ENCODE results near the gene ANKH. TPM values are rescaled to one million over a fixed set of nuclear protein-coding genes. Genes with fewer than 3 reads are reported as not detected.

ANKH gene
- total and polyA plus RNA-seq, 5 donors = 60.9 to 155 (median 134) TPM

DNA sequence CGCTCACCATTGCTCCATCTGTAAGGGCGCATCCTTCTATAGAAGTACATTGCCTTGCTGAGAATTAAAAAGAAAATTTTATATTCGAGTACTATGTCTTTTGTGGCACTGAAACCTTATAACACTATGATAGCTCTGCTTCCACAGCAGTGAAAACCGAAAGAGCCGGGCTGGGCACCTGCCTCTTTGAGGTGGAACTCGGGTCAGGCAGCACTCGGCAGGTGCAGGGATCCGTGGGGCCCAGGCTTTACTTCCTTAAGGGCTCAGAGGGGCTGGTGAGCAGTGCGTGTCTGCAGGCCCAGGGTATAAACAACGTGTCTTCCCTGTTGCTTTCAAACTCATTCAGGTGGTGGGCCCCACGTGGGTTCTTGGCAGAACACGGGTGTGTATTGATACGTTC is 137.2 kb downstream of the ANKH start:
- H3K4me1 ChIP-seq (ENCODE audit: control insufficient read depth, insufficient read depth, low read length) = peaks cover 5% of the 10 kb centered on the region
- no peak overlapping the region for H3K27ac ChIP-seq (ENCODE audit: low read length)
- intact Hi-C loops (cut with DNase I) = no loop called here
- peaks cover 2% of the 10 kb centered on the region for H3K9me3 ChIP-seq (ENCODE audit: control insufficient read depth, low read length)
- DNase-seq (no peak), ATAC-seq (no peak)
- H3K4me3 ChIP-seq (ENCODE audit: low read length) = no peak overlapping the region
- no peaks in the 10 kb centered on the region for H3K27me3 ChIP-seq (ENCODE audit: control insufficient read depth, insufficient read depth)
- 93% methylated on average over 13 of the region's 13 CpGs for WGBS

DNA sequence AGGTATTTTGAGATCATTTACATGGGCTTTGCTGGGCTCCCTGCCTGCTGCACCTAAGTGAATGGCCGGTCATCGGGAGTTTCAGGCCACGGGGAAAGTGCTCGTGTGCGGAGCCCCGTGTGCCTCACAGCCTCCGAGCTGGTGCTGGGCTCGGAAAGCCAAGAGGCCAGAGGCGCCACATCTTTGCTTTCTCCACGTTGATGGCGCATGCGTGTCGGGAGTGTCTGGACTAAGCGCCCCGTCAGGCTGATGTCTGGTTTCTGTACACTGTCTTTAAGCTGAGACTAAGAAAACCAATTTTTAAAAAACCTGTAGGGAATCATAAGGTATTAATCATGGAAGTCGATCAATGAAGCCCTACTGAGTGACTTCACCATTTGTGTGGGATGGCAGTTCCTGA is 137.9 kb downstream of the ANKH start:
- Histone ChIP-seq H3K27ac (ENCODE audit: low read length) (no peak overlapping the region), H3K4me3 (ENCODE audit: low read length) (no peak overlapping the region), H3K9me3 (ENCODE audit: control insufficient read depth, low read length) (peaks cover 2% of the 10 kb centered on the region), H3K4me1 (ENCODE audit: control insufficient read depth, insufficient read depth, low read length) (peaks cover 5% of the 10 kb centered on the region), H3K27me3 (ENCODE audit: control insufficient read depth, insufficient read depth) (no peaks in the 10 kb centered on the region)
- 97% methylated on average over 16 of the region's 16 CpGs for WGBS
- intact Hi-C loops (cut with DNase I) = no loop called here
- ATAC-seq = no peak
- DNase-seq = no peak

DNA sequence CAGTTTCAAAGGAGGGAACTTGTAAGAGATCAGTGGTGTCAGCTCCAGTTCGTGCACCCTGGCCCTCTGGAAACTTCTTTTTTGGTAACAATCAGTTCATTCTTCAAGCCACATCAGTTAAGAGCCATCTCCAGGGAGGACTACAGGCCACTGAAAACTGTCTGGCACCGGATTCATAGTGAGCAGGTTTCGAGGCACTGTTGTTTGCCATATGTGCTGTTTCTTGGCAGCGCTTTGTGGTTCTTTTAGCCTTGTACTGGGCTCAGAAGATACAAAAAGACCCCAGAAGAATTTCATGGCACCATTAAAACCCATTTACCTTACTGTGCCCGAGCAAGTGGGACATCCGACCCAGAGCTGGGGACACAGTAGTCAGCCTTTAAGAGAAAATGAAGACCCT is 138.6 kb downstream of the ANKH start:
- WGBS = 89% methylated on average over 6 of the region's 6 CpGs
- Histone ChIP-seq H3K4me1 (ENCODE audit: control insufficient read depth, insufficient read depth, low read length) (peaks cover 3% of the 10 kb centered on the region), H3K4me3 (ENCODE audit: low read length) (no peak overlapping the region), H3K27ac (ENCODE audit: low read length) (no peak overlapping the region), H3K9me3 (ENCODE audit: control insufficient read depth, low read length) (peaks cover 2% of the 10 kb centered on the region), H3K27me3 (ENCODE audit: control insufficient read depth, insufficient read depth) (no peaks in the 10 kb centered on the region)
- ATAC-seq = no peak
- intact Hi-C loops (cut with DNase I) = no loop called here
- DNase-seq = no peak

GRCh38 chr5:14730881-14731280 is 140.7 kb downstream of the ANKH start:
- peaks cover 2% of the 10 kb centered on the region for H3K4me1 ChIP-seq (ENCODE audit: control insufficient read depth, insufficient read depth, low read length)
- no peak for DNase-seq
- no peak overlapping the region for H3K4me3 ChIP-seq (ENCODE audit: low read length)
- no peak overlapping the region for H3K27ac ChIP-seq (ENCODE audit: low read length)
- WGBS = 81% methylated on average over 15 of the region's 15 CpGs
- intact Hi-C loops (cut with DNase I) = no loop called here
- no peaks in the 10 kb centered on the region for H3K27me3 ChIP-seq (ENCODE audit: control insufficient read depth, insufficient read depth)
- no peak for ATAC-seq
- H3K9me3 ChIP-seq (ENCODE audit: control insufficient read depth, low read length) = peaks cover 2% of the 10 kb centered on the region

- H3K27ac ChIP-seq (ENCODE audit: low read length) = no peak overlapping the region
- intact Hi-C loops (cut with DNase I) = no loop called here
These were observed 141.1 kb downstream of the ANKH start for GRCh38 chr5:14730466-14730865.

GRCh38 chr5:14729448-14730385 is 141.9 kb downstream of the ANKH start:
- Histone ChIP-seq H3K9me3 (ENCODE audit: control insufficient read depth, low read length) (no peaks in the 10 kb centered on the region), H3K27me3 (ENCODE audit: control insufficient read depth, insufficient read depth) (no peaks in the 10 kb centered on the region), H3K4me3 (ENCODE audit: low read length) (no peak overlapping the region), H3K4me1 (ENCODE audit: control insufficient read depth, insufficient read depth, low read length) (peaks cover 2% of the 10 kb centered on the region), H3K27ac (ENCODE audit: low read length) (no peak overlapping the region)
- intact Hi-C loops (cut with DNase I) = loop anchor here in 3 of 4 donors (5.0 to 10.0 kb wide), 4 partner anchors 143 to 283 kb away; partner anchors contain the start of gene ANKH (in 2 of the 3)
- DNase-seq (no peak), ATAC-seq (no peak)
- 94% methylated on average over 18 of the region's 18 CpGs for WGBS

More at GRCh38 chr5:14730466-14730865, 141.1 kb downstream of the ANKH start:
- ATAC-seq (no peak), DNase-seq (no peak)
- no peak overlapping the region for H3K4me3 ChIP-seq (ENCODE audit: low read length)
- peaks cover 1% of the 10 kb centered on the region for H3K9me3 ChIP-seq (ENCODE audit: control insufficient read depth, low read length)
- no peaks in the 10 kb centered on the region for H3K27me3 ChIP-seq (ENCODE audit: control insufficient read depth, insufficient read depth)
- WGBS = 94% methylated on average over 13 of the region's 13 CpGs
- H3K4me1 ChIP-seq (ENCODE audit: control insufficient read depth, insufficient read depth, low read length) = peaks cover 2% of the 10 kb centered on the region

DNA sequence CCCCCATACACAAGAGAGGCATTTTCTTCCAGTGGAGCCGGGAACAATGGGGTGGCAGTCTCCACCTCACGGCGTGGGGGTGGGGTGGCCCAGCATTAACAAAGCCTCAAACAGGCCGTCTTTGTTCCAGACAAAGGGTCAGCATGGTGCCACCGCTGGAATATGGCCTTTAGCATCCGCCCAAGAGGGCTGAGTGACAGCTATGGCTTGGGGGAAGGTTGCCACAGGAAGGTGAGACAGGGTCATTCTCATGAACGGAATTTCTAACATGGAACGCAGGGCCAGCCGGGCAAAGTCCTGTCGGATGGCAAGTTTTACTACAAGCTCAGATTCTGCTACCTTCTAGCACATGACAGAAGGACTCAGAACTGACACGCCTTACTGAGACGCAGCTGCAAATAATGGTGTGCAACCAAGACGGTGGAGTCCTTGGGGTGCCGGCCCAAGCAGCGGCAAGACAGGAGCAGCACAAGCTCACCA is 143.1 kb downstream of the ANKH start:
- Histone ChIP-seq H3K27ac (ENCODE audit: low read length) (no peak overlapping the region), H3K4me3 (ENCODE audit: low read length) (no peak overlapping the region), H3K9me3 (ENCODE audit: control insufficient read depth, low read length) (no peaks in the 10 kb centered on the region), H3K27me3 (ENCODE audit: control insufficient read depth, insufficient read depth) (no peaks in the 10 kb centered on the region), H3K4me1 (ENCODE audit: control insufficient read depth, insufficient read depth, low read length) (peaks cover 2% of the 10 kb centered on the region)
- intact Hi-C loops (cut with DNase I) = loop anchor here in 3 of 4 donors (5.0 to 10.0 kb wide), 4 partner anchors 144 to 284 kb away; partner anchors contain the start of gene ANKH (in 2 of the 3)
- WGBS = 81% methylated on average over 15 of the region's 15 CpGs
- DNase-seq (no peak), ATAC-seq (peak; percentile 19 to 33)

DNA sequence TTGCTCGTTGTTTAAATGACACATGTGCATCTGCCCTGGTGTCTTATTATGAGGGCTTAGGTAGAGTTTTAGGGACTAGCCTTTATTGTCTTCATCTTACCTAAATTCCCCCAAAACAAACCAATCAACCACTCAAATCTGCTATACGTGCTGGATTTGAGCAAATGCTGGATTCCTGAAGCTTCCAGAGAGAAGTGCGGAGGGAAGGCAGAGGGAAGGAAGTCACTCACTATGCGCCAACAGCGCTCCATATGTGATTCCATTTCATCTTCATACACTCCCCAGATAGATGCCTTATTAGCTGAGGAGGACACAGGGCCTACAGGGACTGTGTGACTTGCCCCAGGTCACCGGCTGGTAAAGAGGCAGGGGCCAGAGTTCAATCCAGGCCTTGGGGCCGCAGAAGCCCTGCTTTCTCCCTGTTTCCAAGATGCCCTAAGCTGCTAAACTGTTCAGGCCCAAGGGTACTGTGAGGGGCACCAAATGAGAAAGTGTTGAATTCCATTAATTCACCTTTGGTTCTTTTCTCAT is 143.6 kb downstream of the ANKH start:
- ATAC-seq (no peak), DNase-seq (no peak)
- WGBS = 83% methylated on average over 7 of the region's 7 CpGs
- intact Hi-C loops (cut with DNase I) = loop anchor here (2.0 to 10.0 kb wide), 5 partner anchors 144 to 284 kb away; partner anchors contain the start of gene ANKH (in 2 of the 4)
- no peak overlapping the region for H3K4me3 ChIP-seq (ENCODE audit: low read length)
- H3K27ac ChIP-seq (ENCODE audit: low read length) = no peak overlapping the region
- no peaks in the 10 kb centered on the region for H3K9me3 ChIP-seq (ENCODE audit: control insufficient read depth, low read length)
- H3K27me3 ChIP-seq (ENCODE audit: control insufficient read depth, insufficient read depth) = no peaks in the 10 kb centered on the region
- peaks cover 2% of the 10 kb centered on the region for H3K4me1 ChIP-seq (ENCODE audit: control insufficient read depth, insufficient read depth, low read length)

- H3K4me3 ChIP-seq (ENCODE audit: low read length) = no peak overlapping the region
- no peaks in the 10 kb centered on the region for H3K27me3 ChIP-seq (ENCODE audit: control insufficient read depth, insufficient read depth)
- intact Hi-C loops (cut with DNase I) = loop anchor here (2.0 to 10.0 kb wide), 5 partner anchors 145 to 285 kb away; partner anchors contain the start of gene ANKH (in 2 of the 4)
- DNase-seq (peak; percentile 76 to 89 (median 88)), ATAC-seq (peak; percentile 74 to 80)
- peaks cover 2% of the 10 kb centered on the region for H3K4me1 ChIP-seq (ENCODE audit: control insufficient read depth, insufficient read depth, low read length)
- H3K27ac ChIP-seq (ENCODE audit: low read length) = no peak overlapping the region
- 3% methylated on average over 7 of the region's 7 CpGs for whole genome bisulfite sequencing
- H3K9me3 ChIP-seq (ENCODE audit: control insufficient read depth, low read length) = peaks cover 2% of the 10 kb centered on the region
These were observed 144.1 kb downstream of the ANKH start for GRCh38 chr5:14727428-14727865.

DNA sequence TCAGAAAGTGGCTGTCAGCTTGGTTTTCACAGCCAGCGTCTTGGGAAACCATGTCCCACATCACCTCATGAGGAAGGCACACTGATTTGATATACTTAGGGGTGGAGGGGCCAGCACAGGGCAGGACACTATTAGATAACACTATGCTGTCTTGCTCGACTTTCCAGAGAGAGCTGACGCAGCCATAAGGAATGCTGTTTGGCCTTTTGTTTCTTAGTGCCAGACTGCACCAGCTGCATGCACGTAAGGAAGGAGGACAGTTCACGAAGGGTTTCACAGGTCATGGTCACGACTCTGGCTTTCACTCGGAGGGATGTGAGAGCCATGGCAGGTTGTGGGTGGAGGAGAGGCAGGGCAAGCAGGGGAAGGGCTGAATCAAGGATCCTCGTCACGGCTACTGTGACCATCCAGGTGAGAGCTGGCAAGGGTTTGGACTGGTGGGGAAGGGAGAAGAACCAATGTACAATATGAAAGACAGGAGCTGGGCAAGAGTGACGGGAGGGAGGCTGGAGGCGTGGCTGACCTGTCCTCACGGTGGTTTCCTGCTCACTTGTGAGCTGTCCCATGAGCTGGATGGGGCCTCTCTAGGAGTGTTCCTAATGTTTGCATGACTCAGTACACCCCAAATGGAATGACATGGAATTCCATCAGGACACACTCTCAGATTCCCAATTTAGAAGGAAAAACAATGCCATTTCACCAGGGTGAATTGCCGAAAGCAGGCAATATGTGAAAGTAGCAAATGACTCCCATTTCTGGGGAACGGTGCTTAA is 145.3 kb downstream of the ANKH start:
- ATAC-seq (peak in 1 of 2 donors; percentile 40), DNase-seq (no peak)
- H3K27me3 ChIP-seq (ENCODE audit: control insufficient read depth, insufficient read depth) = no peaks in the 10 kb centered on the region
- peak overlapping the region; percentile 8 for H3K27ac ChIP-seq (ENCODE audit: low read length)
- intact Hi-C loops (cut with DNase I) = loop anchor here (2.0 to 10.0 kb wide), 5 partner anchors 146 to 286 kb away; partner anchors contain the start of gene ANKH (in 2 of the 4)
- 77% methylated on average over 14 of the region's 14 CpGs for WGBS
- H3K4me3 ChIP-seq (ENCODE audit: low read length) = no peak overlapping the region
- H3K9me3 ChIP-seq (ENCODE audit: control insufficient read depth, low read length) = peaks cover 2% of the 10 kb centered on the region
- peaks cover 2% of the 10 kb centered on the region for H3K4me1 ChIP-seq (ENCODE audit: control insufficient read depth, insufficient read depth, low read length)
